ENCODE results near the gene WSCD1.

Gene WSCD1

GRCh38 chr17:6107791-6108190 lies 37.6 kb downstream of the WSCD1 start:
- DNase-seq (ENCODE audit: low read depth in 2 of 2), result no peak

DNA sequence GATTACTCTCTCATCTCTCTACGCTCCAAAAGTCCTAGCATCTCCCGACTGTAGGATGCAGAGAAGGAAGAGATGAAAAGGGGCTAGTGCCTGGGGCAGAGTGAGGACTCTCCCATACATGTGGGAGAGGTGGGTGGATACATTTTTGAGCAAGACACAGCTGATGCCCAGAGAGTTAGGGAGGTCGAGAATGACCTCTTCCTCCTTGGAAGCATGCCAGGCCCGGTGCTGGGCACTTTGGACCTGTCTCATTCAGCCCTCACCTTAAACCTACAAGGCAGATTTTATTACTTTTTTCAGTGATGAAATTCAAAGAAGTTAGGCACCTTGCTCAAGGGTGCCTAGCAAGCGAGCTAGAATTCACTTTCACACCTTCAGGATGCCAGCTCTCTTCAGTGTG lies 38.2 kb downstream of the WSCD1 start:
- no peak for DNase-seq (ENCODE audit: low read depth in 2 of 2)

DNA sequence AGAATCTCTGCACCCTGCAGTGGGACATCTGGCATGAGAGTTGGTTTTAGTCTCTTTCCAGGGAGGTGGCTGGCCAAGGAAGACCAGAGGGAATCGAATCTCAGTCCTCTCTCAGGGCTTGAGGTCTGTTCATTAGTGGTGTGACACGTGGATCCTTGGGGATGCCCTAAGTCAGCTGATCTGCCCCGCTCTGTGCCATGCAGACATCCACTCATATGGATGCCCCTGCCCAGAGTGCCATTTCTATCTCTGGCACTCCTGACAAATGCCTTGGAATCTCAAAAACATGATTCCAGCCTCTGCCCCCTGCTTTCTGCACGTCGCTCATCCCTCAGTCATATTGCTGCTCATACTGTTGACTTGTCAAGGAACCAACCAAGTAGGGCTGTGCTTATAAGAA lies 38.8 kb downstream of the WSCD1 start:
- no peak for DNase-seq (ENCODE audit: low read depth in 2 of 2)

DNA sequence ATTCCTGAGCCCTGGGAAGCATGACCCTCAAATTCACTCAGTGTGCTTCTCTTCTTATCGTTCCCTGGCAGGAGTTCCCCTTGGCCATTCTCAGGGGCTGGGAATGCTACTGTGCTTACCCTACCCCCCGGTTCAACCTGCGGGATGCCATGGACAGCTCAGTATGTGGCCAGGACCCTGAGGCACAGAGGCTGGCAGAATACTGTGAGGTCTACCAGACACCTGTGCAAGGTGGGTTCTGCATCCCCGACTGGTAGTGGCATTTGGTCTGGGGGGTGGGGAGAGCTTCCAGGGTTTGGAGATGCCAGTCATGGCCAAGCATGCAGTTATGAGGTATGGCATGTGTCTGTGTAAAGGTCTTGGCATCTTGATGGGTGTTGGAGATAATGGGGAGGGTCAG lies 39.4 kb downstream of the WSCD1 start:
- no peak for DNase-seq (ENCODE audit: low read depth in 2 of 2)

GRCh38 chr17:6110088-6110487 lies 39.9 kb downstream of the WSCD1 start:
- no peak for DNase-seq (ENCODE audit: low read depth in 2 of 2)

DNA sequence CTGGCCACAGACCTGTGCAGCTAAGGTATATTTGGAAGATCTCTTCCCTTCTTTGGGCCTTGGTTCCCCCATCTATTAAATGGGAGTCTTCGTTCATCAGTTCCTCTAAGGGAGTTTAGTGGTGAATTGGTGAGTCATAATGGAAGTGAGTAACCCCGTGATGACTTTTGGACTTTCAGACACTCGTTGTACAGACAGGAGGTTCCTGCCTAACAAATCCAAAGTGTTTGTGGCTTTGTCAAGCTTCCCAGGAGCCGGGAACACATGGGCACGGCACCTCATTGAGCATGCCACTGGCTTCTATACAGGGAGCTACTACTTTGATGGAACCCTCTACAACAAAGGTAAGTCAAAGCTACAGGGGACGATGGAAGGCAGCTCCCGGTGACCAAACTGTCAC lies 40.4 kb downstream of the WSCD1 start:
- DNase-seq (ENCODE audit: low read depth in 2 of 2), result no peak

- DNase-seq (ENCODE audit: low read depth in 2 of 2), result no peak
These were observed 50.2 kb downstream of the WSCD1 start for GRCh38 chr17:6120351-6120750.

DNA sequence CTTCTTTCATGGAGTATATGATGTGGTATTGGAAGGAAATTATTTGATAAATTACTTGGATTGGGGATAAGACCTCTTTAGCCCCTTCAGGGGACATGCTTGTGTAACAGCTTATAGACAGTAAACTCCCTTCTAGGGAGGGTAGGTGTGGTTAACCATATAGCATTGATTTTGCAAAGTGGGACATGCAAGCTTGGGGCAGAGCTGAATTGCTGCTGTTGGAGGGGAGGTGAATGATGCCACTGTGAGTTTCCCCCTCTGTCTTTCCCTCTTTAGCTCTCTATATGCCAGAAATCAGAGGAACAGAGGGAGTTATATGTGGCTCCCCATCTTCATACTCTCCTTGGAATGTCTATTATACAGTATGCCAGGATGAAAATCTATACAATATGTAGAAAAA lies 54.7 kb downstream of the WSCD1 start:
- DNase-seq (ENCODE audit: low read depth in 2 of 2), result no peak

DNA sequence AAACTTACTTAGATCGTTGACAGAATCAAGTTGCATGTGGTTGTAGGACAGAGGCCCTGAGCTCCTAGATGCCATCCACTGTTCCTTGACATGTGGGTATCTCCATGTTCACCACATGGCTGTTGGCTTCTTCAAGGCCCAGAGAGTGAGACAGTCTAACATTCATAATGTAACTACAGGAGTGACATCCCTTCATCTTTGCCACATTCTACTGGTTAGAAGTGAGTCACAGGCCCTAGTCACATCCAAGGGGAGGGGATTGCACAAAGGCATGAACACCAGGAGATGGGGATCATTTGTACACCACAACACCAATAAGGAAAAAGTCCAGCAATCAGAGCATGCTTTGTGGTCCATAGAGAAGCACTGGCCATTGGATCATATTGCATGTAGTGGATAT lies 56.6 kb downstream of the WSCD1 start:
- DNase-seq (ENCODE audit: low read depth in 2 of 2), result no peak

- DNase-seq (ENCODE audit: low read depth in 2 of 2), result no peak
These were observed 64.5 kb downstream of the WSCD1 start for GRCh38 chr17:6134721-6135120.

- no peak for DNase-seq (ENCODE audit: low read depth in 2 of 2)
These were observed 65.1 kb downstream of the WSCD1 start for GRCh38 chr17:6135236-6135635.

DNA sequence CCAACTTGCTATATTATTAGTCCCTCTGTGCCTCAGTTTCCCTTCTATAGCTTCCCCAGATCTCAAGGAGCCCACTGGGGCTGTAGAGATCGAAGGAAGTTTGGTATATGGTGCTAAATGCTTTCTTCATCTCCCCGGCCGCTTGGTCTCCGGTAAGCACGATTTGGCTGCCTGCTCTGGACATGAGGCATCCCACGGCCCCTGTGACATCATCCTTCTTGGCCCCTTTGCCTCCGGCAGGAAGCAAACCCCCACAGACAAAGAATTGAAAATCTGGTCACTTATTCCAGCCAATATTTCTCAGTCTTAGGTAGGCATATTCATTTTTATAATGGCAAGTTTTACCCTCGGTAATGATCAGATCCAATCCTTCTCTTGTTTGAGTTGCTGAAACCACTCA lies 65.8 kb downstream of the WSCD1 start:
- no peak for DNase-seq (ENCODE audit: low read depth in 2 of 2)

DNA sequence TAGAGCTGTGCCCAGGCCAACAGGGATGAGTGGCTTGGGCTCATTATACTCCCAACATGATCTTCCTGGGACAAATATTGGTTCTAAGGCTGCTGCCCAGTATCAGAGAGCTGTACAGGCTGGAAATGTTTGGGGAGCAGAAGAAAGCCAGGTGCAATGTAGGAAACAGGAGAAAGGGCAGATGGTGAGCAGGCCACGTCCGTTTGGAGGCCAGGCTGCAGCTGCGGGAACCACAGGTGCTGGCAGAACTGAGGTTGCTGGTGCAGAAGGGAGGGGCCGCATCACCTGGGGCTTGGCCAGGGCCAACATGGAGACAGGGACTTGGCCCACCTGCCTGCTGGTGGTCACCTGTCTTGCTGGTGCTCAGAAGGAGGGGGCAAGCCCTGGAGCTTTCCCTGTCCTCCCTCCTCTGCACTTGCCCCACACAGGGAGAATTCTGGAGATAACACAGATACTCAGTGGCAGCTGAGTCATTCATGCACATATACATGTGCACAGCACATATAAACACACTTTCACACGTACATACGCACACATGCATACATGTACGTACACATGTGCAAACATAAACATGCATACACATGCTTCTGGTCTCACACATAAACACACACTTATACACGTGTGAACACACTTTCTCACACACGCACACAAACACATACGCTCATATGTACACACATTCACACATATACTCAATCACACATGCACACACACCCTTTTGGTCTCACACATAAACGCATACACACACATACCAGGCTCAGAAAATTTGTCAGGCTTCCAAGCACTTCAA lies 67.7 kb downstream of the WSCD1 start:
- no peak for DNase-seq (ENCODE audit: low read depth in 2 of 2)

GRCh38 chr17:6138761-6139446 lies 68.7 kb downstream of the WSCD1 start:
- no peak for DNase-seq (ENCODE audit: low read depth in 2 of 2)

- DNase-seq (ENCODE audit: low read depth in 2 of 2), result no peak
These were observed 69.3 kb downstream of the WSCD1 start for GRCh38 chr17:6139447-6139832.

- no peak for DNase-seq (ENCODE audit: low read depth in 2 of 2)
These were observed 70.0 kb downstream of the WSCD1 start for GRCh38 chr17:6140188-6140587.

DNA sequence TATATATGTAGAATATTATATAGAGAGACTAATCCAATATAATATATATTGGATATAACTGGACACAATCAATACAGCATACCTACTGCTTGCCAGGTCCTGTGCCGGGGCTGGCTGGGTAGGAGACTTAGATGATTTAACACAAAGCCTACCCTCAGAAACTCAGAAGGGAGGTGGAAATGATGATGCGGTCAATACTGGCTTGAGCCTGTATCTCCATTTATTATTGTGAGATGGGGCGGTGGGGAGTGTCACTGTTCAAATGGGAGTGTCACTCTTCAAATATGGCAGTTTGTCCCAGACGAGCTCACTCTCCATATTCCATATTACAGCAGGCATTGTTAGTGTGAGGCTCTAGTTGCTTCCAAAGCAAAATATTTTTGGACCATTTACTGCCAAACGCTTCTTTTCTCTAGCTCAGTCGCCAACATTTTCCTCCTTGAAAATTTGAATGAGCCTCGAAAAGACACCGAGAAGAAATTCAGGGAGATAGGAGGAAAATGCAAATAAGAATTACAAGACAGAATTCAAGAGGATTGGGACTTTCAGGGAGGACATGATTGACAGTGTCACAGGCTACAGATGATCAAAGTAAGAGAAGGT lies 70.7 kb downstream of the WSCD1 start:
- DNase-seq (ENCODE audit: low read depth in 2 of 2), result no peak

DNA sequence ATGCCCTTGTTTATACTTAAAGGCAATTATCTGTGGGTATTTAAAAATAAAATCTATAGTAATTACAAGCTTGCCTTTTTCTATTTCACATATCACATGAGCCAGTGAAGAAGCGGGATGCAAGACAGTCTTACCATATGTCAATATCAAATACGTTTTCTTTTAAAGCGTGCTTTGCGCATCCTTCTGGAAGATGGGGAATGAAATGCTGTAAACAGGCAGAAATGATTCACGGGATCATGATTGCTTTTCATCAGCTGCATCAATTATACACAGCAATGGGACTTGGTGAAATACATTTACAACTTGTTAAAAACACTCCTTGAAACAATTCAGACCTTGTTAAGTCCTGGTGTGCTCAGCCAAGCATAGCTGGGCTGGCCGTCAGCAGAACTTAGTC lies 72.5 kb downstream of the WSCD1 start:
- DNase-seq (ENCODE audit: low read depth in 2 of 2), result no peak

GRCh38 chr17:6145946-6146345 lies 75.8 kb downstream of the WSCD1 start:
- DNase-seq (ENCODE audit: low read depth in 2 of 2), result no peak

- no peak for DNase-seq (ENCODE audit: low read depth in 2 of 2)
These were observed 76.9 kb downstream of the WSCD1 start for GRCh38 chr17:6147042-6147441.

DNA sequence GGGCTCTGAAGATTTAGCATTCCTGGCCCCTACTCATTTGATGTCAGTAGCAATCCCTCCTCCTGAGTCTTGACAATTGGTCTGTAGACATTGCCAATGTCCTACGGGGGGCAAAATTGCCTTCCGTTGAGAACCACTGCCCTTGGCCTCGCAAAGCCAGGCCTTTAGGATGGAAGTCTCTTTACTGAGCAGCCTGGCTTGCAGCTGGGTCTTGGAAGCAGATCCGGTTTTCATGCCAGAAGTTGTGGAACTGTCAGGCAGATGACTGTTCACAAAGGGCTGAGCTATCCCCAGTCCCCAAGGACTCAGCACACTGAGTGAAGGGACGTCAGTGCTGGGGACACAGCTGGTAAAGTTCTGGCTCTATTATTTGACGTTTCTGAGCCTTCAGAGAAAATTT lies 83.2 kb downstream of the WSCD1 start:
- no peak for DNase-seq (ENCODE audit: low read depth in 2 of 2)

- no peak for DNase-seq (ENCODE audit: low read depth in 2 of 2)
These were observed 87.5 kb downstream of the WSCD1 start for GRCh38 chr17:6157716-6158115.

DNA sequence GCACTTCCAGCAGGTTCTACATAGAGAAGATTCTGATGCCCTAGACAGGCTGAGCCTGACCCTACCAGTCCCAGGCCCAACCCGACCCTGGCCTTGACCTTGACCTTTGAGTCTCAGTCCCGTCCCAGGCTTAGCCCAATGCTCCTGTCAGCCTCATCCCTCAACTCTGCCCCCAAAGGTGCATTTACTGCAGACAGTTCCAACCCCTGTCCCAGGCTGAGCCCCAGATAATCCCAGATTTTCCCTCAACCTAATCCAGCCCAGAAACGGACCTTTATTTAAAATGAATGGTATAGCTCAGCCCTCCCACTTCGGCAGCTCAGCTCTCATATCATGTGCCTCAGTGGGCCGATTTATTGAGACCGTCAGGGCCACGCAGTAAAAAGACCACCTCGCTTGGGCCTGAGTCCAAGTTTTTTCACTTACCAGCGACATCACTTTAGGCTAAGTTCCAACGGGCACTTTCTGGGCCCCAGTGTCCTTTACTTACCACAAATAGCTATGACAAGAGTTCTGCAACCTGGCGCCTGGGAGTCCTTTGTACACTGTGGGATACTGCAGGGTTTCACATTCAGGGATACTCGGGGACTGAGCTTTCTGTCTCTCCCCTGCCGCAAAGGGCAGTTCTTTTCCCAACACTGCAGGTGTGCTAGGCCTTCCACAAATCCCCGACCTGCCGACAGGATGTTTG lies 89.5 kb downstream of the WSCD1 start:
- DNase-seq (ENCODE audit: low read depth in 2 of 2), result no peak

Data from stimulated activated CD8-positive, alpha-beta memory T cell treated with anti-CD3 and anti-CD28 coated beads, Interleukin-7, amount 100 ng/mL, for 1 hour (primary cell).